Stimulated activated CD4-positive, alpha-beta T cell treated with anti-CD3 and anti-CD28 coated beads, Interleukin-1b, Interleukin-23, amount 100 ng/mL, for 4 hours (primary cell): ENCODE results near the gene C3orf49.

Source experiments
- DNase-seq, 2 donors: peaks; one replicate each; pipeline ENCODE4 v3.0.0-alpha.2; 2020; ENCODE audit warnings: low read depth in 2 of 2

The C3orf49 gene

GRCh38 chr3:63851287-63851686 lies 32.2 kb downstream of the C3orf49 start:
- DNase-seq = no peak

- no peak for DNase-seq
Observed at GRCh38 chr3:63853106-63853505, 34.0 kb downstream of the C3orf49 start.

- no peak for DNase-seq
Observed at GRCh38 chr3:63855333-63855940, 36.3 kb downstream of the C3orf49 start.

- no peak for DNase-seq
Observed at GRCh38 chr3:63857311-63857710, 38.2 kb downstream of the C3orf49 start.

- no peak for DNase-seq
Observed at GRCh38 chr3:63860776-63861175, 41.7 kb downstream of the C3orf49 start.

- no peak for DNase-seq
Observed at GRCh38 chr3:63861306-63861705, 42.2 kb downstream of the C3orf49 start.

GRCh38 chr3:63862804-63863149 lies 43.7 kb downstream of the C3orf49 start:
- no peak for DNase-seq

- peak; percentile 56 to 62 for DNase-seq
Observed at GRCh38 chr3:63863150-63864007, 44.3 kb downstream of the C3orf49 start, which contains the start of the genes ATXN7 and THOC7. TSS of gene ATXN7 (plus strand) at chr3:63863867. CDS start at chr3:63912599, 48,732 bp downstream. TSS of gene THOC7 (minus strand) at chr3:63863805. CDS start at chr3:63863790, 15 bp downstream.

GRCh38 chr3:63864008-63864964 lies 45.2 kb downstream of the C3orf49 start:
- DNase-seq = peak; percentile 8 to 48

GRCh38 chr3:63864965-63865327 lies 45.8 kb downstream of the C3orf49 start:
- DNase-seq = no peak

- DNase-seq = no peak
Observed at GRCh38 chr3:63867225-63867624, 48.1 kb downstream of the C3orf49 start.

- DNase-seq = no peak
Observed at GRCh38 chr3:63869940-63870614, 51.0 kb downstream of the C3orf49 start.

- DNase-seq = no peak
Observed at GRCh38 chr3:63870615-63871005, 51.5 kb downstream of the C3orf49 start.

GRCh38 chr3:63872135-63872924 lies 53.2 kb downstream of the C3orf49 start:
- DNase-seq = no peak

GRCh38 chr3:63874769-63875168 lies 55.7 kb downstream of the C3orf49 start:
- DNase-seq = no peak

- DNase-seq = no peak
Observed at GRCh38 chr3:63875510-63875909, 56.4 kb downstream of the C3orf49 start.

GRCh38 chr3:63876260-63876659 lies 57.2 kb downstream of the C3orf49 start:
- no peak for DNase-seq

GRCh38 chr3:63877737-63878393 lies 58.8 kb downstream of the C3orf49 start:
- DNase-seq = no peak

GRCh38 chr3:63878394-63879060 lies 59.4 kb downstream of the C3orf49 start:
- no peak for DNase-seq

- no peak for DNase-seq
Observed at GRCh38 chr3:63880653-63881052, 61.6 kb downstream of the C3orf49 start.
